PC-9 (cell line): ENCODE data around the gene TTC36. TPM values are rescaled to one million over a fixed set of nuclear protein-coding genes. Genes with fewer than 3 reads are reported as not detected.

Source experiments
- total RNA-seq: library from RNA; stranded (reverse); gene quantifications from 2 replicates; pipeline ENCODE4 v1.2.3, GENCODE V29; 2021

The TTC36 gene
- total RNA-seq, 1 experiment from 2014 or later, result 0.41 TPM

Other genes with a start within 250 kb of the TTC36 start
- gene CD3E, start 222.7 kb upstream of the TTC36 start, total RNA-seq, result not detected in 2 replicates
- gene CD3D, start 184.8 kb upstream of the TTC36 start, total RNA-seq, result not detected in 2 replicates
- gene CD3G, start 183.1 kb upstream of the TTC36 start, total RNA-seq, result not detected in 2 replicates
- 24.9 and 30.9 TPM in 2 replicates for gene UBE4A, start 167.9 kb upstream of the TTC36 start, total RNA-seq
- gene ATP5MG, start 125.9 kb upstream of the TTC36 start, total RNA-seq, result 240 and 248 TPM in 2 replicates
- gene KMT2A, start 91.0 kb upstream of the TTC36 start, total RNA-seq, result 78.7 and 80.3 TPM in 2 replicates
- gene TMEM25, start 3.7 kb downstream of the TTC36 start, total RNA-seq, result 14.1 and 21.2 TPM in 2 replicates
- gene IFT46, start 38.5 kb downstream of the TTC36 start, total RNA-seq, result 19.2 and 22.1 TPM in 2 replicates
- 79.8 and 105 TPM in 2 replicates for gene ARCN1, start 44.9 kb downstream of the TTC36 start, total RNA-seq
- gene PHLDB1, start 80.1 kb downstream of the TTC36 start, total RNA-seq, result 122 and 125 TPM in 2 replicates
- not detected in 2 replicates for gene TREH, start 152.2 kb downstream of the TTC36 start, total RNA-seq